GM21367 (cell line): Measurements from ENCODE around the gene PIP5K1C.

Experiments
- ATAC-seq: cut with Tn5 transposase; IDR thresholded peaks from one replicate; pipeline ENCODE4 v1.9.1; 2021; ENCODE audit not compliant: unreplicated experiment

The PIP5K1C gene

GRCh38 chr19:3722443-3723109 lies 22.3 kb upstream of the PIP5K1C start:
- no peak for ATAC-seq

GRCh38 chr19:3721887-3722442 lies 21.7 kb upstream of the PIP5K1C start:
- ATAC-seq: no peak

GRCh38 chr19:3721131-3721886 lies 21.0 kb upstream of the PIP5K1C start:
- no peak for ATAC-seq

GRCh38 chr19:3720349-3720917 lies 20.2 kb upstream of the PIP5K1C start:
- no peak for ATAC-seq

DNA sequence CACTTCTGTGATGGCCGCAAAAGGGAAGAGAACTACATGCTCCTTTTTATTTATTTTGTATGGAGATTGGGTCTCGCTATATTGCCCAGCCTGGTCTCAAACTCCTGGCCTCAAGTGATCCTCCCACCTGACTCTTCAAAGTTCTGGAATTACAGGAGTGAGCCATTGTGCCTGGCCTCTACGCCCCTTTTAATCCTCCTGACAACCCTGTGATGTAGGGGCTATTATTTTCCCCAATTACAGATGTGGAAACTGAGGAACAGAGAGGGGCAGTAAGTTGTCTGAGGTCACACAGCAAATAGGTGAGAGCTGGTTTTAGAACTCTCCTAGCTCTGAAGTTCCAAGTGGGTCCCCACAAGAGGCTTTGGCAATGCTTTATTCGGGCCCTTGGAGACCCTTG lies 19.6 kb upstream of the PIP5K1C start:
- no peak for ATAC-seq

GRCh38 chr19:3716147-3716668 lies 15.9 kb upstream of the PIP5K1C start:
- no peak for ATAC-seq

GRCh38 chr19:3712663-3713611 lies 12.7 kb upstream of the PIP5K1C start:
- ATAC-seq: no peak

GRCh38 chr19:3710265-3710812 lies 10.1 kb upstream of the PIP5K1C start:
- no peak for ATAC-seq

DNA sequence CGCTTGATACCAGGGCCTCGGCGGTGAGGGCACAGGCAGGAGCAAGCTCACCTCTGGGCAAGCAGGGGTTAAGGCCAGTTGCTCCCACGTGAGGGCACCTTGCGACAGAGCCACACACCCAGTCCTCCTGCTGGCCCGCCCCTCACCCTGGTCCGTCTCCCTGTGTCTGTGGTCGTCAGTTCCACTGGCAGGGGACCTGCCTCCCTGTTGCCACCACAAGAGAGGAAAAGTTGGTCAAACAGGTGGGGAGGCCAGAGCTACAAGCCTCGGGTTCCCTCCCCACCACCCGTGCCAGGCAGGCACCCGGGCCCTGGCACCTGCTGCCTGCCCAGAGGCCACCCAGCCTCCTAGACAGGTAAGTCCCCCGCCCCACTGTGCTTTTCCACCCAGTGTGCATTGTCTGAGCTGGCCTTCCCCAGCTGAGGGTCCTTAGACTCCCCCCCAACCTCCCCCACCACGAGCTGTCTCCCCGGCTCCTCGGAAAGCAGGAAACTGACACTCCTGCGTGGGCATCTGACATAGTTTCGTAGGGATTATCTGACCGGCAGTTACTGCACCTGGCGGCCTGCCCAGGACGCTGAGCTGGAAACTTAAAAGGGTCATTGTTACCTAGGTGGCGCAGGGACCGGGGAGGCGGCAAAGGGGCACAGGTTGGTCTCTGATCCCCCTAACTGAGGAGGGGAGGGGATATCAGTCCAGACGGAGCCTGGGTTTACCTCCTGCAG lies 8.1 kb upstream of the PIP5K1C start, which contains the start of gene TJP3:
TJP3 (plus strand) TSS at position 178 of the 725 bp plus-strand sequence. CDS start 20,049 bp downstream, outside the sequence.
- no peak for ATAC-seq

GRCh38 chr19:3707868-3708206 lies 7.6 kb upstream of the PIP5K1C start:
- ATAC-seq: no peak

DNA sequence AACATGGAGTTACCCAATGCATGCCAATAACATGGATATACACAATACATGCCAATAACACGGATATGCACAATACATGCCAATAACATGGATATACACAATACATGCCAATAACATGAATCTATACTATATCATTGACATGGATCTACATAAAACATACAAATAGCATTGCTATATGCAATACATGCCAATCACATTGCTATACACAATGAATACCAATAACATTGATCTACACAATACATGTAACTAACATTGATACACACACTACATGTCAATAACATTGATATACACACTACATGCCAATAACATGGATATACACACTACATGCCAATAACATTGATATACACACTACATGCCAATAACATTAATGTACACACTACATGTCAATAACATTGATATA lies 932 bp upstream of the PIP5K1C start:
- ATAC-seq: no peak

DNA sequence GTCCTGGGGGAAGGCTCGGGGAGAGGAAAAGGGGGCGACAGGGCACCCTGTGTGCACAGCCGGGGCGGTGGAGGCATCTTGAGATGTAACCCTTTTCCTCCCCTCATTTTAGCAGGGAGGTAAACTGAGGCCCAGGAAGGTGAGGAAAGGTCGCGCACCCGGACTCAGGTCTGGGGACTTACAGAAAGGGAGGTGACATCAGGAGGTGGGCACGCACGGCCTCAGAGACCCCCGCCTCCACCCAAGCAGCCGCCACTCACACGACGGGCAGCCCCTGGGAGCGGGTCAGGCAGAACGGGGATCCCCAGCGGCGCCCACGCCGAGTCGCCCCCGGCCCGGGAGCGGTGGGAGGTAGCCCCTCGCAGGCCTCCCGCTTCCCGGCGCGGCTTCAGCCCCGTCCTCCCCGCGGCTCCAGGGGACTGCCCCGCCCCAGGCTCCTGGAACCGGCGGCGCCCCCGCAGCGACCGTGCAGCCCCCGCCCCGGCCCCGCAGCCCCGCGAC lies 477 bp downstream of the PIP5K1C start:
- peak; percentile 20 for ATAC-seq

DNA sequence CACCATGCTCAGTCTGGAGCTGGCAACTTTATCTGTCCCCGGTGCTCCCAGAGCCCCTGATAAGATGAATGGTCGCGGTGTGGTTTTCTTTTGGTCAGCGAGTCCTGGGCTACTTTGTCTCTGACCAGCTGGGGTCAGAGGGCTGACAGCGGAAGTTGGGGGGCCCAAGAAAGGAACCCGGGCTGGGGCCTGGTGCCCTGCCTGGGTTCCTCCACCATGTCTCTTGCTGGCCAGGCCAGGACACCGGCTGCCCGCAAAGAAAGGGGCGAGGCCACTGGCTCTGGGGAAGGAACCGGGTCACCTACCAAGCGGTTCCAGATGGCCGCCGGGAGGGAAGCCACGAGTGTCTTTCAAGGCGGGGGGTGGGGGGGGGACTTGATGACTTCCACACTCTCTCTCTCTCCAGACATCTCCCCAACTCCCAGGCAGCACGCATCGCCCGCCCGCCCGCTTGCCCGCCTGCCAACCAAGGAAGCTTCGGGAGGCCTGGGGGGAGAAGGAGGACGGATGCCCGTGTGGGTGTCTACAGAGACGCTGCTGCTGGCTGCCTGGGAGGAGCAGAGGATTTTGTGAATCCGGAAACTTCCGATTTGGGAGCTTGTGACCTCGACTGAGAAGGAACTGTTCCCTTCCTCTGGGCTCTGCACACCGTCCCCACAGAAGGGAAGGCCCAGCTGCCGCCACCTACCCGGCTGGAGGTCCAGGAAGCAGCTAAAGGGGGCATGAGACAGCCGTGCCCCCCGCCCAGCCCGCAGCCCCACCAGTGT lies 1.1 kb downstream of the PIP5K1C start:
- no peak for ATAC-seq

- no peak for ATAC-seq
Observed at GRCh38 chr19:3698386-3698950, 1.8 kb downstream of the PIP5K1C start.

DNA sequence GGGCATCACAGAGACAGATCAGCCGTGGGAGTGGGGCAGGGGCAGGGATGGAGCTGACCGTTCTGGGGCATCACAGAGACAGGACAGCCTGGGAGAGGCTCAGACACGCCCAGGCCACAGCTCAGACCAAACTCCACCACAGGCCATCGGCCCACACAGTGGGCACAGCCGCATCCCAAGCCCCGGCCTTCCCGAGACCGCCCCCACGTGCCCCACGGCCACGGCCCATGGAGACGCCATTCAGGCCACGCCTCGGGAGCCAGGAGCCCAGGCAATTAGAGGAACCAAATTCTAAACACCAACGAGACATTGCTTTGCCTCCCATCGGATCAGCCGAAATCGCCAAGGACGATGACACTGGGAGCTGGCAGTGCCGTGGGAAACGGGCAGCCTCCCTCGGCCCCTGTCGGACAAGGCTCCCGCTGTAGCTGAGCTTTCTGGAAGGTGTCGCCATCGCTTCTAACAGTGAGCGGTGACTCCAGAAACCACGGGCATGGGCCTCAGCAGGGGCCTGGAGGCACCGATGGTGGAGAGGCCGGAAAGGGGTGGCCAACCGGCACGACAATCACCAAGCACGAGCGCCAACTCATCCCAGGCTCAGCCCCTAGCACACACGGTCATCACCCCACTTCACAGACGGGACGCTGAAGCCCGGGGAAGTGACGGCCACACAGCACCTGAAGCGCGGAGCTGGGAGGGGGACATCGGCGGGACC lies 2.4 kb downstream of the PIP5K1C start:
- ATAC-seq: no peak

GRCh38 chr19:3697094-3697493 lies 3.2 kb downstream of the PIP5K1C start:
- no peak for ATAC-seq

GRCh38 chr19:3696660-3696995 lies 3.6 kb downstream of the PIP5K1C start:
- ATAC-seq: no peak
